LoVo (cell line): ENCODE measurements around the gene ZNF804B.

Experiments
- DNase-seq: peaks from one replicate; pipeline ENCODE4 v3.0.0-alpha.2; 2016; ENCODE audit warnings: low spot score

Gene ZNF804B

DNA sequence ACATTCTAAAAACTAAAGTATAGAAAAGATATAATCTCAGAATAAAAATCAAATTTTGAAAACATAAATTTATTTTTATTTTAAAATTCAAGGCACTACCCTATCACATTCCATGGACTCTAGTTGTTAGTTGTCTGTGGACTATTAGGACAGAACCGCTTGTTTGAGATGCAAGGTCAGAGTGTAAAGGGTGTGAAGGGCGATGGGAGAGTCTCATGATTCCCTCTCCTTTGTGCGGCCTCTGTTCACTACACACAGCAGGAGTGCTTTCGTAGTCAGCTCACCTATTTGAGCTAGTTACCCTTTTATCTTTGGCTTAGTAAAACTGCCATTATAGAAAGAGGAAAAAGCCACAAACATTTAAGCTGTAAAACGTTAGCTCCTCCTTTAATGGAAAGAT, 225.8 kb downstream of the ZNF804B start:
- no peak for DNase-seq

DNA sequence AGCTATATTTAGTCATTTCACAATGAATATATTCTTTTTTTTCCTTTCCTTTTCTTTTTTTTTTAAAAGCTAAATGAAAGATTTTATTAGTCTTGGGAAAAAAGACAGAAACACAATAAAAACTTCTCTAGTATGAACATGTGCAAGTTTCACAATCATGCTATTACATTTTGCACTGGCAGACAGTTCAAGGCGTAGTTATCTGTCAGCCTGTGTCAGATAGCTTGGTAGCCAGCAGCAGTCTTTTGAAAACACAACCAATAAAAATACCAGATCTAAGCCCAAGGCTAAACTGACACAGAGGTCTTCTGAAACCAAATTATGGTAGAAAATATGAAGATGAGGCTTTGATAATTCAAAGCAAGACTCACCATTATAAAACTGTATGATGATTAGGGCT, 241.8 kb downstream of the ZNF804B start:
- no peak for DNase-seq

DNA sequence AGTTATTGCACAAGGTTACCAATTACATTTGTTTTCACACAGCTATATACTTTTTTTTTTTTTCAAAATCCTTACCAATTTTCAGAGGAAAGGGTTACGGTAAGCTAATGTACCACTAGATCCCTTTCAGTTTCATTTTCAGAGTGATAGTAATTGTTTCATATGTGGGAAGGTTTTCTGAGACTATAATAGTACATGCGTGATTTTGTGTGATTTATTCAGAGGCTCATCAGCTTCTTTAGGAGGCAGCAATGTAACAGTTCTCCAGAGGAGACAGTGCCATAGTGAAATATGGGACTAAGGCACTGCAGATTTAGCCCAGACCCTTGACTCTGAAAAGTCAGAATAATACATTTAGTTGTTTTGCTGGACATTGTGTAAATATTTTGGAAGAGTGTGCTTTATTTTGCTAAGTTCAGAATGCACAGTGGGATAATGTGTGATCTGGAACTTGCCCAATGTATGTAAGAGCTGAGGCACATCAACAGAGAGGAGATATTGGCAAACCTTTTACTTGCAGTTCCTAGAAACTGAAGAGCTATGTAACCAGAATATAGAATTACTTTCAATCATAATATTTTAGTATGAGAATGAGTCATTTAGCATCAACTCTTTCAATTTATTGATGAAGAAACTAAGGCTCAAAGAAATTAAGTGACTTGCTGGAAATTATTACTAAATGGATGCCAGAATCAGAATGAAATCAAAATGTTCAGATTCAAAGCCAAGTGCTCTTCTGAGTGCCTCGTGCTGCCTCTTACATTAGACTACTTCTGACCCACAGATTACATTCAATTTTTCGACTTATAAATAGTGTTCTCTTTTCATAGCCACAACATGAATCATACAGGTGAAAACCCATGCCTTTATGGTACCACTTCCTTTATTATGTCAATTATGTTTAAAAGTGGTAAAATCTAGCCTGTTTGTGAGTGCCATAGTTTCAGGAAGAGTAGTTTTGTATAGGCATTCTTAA, 243.8 kb downstream of the ZNF804B start:
- peak; percentile 9 for DNase-seq

DNA sequence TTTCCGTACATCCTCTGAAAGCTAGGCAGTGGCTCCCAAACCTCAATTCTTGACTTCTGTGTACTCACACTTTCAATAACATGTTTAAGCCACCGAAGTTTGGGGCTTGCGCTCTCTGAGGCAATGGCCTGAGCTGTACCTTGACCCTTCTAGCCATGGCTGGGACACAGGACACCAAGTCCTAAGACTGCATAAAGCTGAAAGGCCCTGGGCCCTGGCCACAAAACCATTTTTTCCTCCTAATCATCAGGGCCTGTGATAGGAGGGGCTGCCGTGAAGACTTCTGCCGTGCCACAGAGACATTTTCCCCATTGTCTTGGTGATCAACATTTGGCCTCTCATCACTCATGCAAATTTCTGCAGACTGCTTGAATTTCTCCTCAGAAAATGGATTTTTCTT, 252.5 kb downstream of the ZNF804B start:
- DNase-seq = no peak

DNA sequence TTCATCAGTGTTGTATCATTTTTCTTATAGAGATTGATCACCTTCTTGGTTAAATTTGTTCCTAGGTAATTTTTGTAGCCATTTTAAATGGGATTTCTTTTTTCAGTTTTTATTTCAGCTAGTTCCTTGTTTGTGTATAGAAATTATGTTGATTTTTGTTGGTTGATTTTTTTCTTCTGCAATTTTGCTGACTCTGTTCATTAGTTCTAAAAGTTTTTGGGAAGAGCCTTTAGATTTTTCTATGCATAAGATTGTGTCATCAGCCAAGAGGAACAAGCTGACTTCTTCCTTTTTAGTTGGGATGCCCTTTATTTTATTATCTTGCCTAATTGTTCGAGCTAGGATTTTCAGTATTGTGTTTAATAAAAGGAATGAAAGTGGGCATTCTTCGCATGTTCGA, 258.2 kb downstream of the ZNF804B start:
- no peak for DNase-seq

- DNase-seq = no peak
Measured at GRCh38 chr7:89021741-89022140, 262.2 kb downstream of the ZNF804B start.

DNA sequence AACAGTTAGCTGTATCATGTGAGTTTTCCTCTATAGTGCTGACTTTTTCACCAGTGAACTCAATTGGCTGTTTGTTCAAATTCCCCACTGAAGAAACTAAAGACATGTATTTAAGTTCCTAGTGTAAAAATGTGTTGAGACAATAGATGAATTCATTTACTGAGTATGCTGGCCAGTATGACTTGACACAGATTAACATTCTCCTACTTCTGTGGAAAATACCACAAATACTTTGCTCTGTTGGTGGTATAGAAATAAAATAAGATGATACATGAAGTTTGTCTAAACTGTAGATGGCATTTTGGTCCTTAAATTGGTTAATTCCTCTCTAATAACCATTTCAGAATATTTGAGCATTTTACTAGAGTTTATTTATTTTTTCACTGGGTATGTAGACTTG, 263.7 kb downstream of the ZNF804B start:
- no peak for DNase-seq

DNA sequence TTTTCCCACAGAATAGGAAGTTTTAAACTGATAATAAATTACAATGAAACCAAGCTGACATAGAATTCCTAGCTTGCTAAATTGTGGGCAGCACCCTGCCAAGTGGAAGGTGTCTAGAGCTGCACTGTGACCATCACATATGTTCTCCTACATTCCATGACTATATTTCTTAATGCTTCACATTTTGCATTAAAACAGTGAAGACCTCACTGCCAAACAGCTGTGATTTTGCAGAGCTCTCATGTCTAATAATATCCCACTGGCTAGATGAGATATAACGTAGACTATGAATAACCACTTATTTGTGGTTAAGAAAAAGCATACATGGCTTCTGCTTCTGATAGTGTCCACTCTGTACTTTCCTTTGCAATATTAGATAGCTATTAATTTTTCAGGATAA, 264.4 kb downstream of the ZNF804B start:
- no peak for DNase-seq

DNA sequence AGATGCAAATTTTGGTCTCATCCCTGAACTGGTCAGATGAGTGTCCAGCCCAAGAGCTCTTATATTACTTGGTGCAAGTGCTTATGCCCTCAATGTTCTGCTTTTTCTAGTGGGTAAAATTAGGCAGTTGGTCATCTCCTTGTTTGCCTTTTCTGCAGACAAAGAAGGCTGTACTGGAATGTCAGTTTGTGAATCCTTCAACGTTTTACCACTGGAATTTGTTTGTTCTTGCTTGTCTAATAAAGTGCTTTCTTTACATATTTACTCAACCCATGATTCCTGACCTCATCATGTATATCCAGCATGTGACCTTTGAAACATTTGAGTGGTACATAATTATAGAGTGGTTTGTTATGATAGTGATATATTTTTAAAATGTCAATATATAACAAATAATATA, 268.3 kb downstream of the ZNF804B start:
- no peak for DNase-seq

DNA sequence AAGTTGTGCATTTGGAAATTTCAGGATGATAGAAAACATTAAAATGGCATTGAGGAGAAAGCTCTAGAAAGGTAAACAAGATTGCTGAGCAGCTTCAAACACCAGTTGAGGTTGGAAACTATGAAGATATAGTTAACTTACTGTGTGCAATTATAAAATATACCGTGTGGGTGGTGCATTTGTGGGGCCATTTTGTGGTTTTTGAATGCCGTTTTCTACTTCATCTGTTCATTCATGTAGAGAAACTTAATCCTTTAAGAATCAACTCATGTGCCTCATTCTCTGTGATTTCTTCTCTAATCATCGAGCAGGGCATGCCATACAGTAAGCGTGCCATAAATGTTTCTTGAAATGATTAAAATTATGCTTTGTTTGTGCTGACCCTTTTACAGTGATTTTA, 268.8 kb downstream of the ZNF804B start:
- no peak for DNase-seq

DNA sequence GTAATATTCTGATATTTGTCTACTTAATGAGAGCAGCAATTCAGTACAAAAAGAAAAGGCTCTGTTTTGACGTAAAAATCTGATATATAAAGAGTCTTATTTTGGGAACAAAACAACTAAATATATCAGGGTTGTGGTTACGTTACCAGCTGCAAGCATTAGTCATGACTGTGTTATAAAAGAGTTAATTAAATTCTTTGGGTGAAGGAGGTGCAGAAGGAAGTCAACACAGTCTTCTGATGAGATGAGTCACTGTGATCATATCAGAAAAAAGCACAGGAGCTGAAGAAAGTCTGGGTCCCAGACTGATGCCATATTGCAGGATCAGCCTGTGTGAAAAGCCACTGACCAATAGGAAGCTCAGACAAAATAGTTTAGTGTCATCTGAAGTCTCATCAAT, 270.4 kb downstream of the ZNF804B start:
- DNase-seq = peak; percentile 67

GRCh38 chr7:89041240-89041639, 281.7 kb downstream of the ZNF804B start:
- DNase-seq = no peak

GRCh38 chr7:89042940-89043339, 283.4 kb downstream of the ZNF804B start:
- no peak for DNase-seq

GRCh38 chr7:89049043-89049442, 289.5 kb downstream of the ZNF804B start:
- no peak for DNase-seq

- no peak for DNase-seq
Measured at GRCh38 chr7:89053130-89053529, 293.6 kb downstream of the ZNF804B start.

- no peak for DNase-seq
Measured at GRCh38 chr7:89054361-89054760, 294.9 kb downstream of the ZNF804B start.

GRCh38 chr7:89060234-89060633, 300.7 kb downstream of the ZNF804B start:
- DNase-seq = no peak

DNA sequence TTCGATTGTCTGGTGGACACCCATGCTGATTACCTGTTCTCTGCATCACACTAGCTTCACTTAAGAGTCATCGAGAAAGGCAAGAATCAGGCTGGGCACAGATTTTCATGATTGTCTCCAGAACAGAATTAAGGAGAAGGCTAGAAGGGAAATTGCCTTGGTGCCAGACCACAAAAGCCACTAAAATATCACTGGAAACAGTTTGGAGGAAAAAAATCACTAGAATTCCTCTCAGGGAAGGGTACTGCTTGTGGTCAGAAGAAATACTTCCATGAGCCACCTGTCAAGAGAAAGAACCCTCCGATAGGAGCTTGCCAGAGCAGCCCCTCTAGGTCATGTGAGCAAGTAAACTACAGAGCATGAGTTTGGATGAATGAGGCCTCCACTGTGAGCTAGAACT, 305.3 kb downstream of the ZNF804B start:
- DNase-seq = no peak

- DNase-seq = no peak
Measured at GRCh38 chr7:89067048-89067447, 307.5 kb downstream of the ZNF804B start.

DNA sequence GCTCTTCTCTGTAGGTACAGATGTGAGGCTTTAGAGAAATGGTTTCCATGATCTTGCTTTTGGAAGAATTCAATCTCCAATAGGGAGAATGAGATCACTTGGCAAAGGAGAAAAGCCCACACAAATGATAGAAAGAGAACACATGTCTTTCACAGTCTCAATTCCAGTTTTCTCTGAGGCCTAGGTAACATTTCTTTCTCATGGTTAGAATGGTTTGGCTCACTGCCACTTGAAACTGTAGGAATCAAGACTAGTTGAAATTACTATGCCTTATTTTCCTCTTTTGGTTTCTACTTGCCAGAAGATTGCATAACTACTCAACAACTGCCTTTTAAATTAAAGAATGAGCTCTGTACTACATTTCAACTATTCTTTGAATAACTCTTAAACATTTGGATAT, 312.6 kb downstream of the ZNF804B start:
- DNase-seq = no peak

- DNase-seq = no peak
Measured at GRCh38 chr7:89073776-89074175, 314.3 kb downstream of the ZNF804B start.

DNA sequence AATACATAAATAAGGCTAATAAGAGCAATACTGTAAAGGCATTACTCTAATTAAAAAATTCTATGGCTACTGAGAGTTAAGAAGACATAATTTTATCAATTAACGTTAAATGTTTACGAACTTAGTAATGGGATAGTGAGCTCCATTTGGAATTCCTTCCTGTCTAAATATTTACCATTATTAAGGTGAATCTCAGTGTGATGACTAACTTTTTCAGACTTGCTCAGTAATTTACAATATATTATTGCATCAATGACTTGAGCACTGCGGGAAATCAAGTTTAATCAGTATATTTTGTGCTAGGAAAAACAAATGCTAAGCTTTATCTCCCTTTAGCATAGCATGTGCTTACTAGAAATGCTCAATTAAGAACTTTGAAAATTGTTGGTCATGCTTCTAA, 318.5 kb downstream of the ZNF804B start:
- DNase-seq = no peak

DNA sequence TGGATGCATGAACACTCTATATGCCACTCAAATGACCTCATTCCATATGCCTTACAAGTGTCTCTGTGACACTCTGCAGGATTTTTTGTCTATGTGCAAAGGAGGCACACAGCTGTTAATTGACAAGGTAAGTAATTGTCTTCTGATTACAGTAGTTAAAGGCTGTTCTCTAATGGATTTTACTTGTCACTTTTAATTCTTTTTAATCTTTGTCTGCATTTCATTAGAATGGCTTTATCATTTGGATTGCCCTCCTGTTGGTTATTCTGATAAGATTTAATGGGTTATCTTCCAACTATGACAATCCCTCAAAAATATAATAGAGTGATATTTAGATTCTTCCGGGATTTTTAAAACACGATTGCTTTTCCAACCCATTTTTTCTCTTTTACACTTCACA, 326.1 kb downstream of the ZNF804B start:
- no peak for DNase-seq

DNA sequence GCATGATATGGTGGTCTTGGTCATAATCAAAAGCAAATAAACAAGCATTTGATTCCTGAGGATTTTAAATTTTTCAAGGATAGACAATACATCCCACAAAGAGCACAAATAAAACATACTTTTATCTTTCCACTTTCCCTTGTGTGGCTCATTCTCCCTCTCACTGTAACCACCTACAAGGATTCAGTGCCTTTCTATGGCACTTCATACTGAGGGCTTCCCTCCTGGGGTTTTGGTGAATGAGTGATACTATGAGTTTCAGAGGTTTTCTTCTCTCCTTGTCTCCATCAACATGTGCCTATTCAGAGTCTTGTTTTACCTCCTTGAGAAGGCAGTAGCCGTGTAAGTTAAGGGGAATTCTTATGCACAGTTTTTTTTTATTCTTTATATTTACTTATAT, 332.1 kb downstream of the ZNF804B start:
- no peak for DNase-seq
